HTERT RPE-1 (cell line): Measurements from ENCODE around the gene RPL13A.
"Not testable (repeated sequence)": the region's sequence is repeated elsewhere in the genome, so short reads cannot be mapped to it uniquely, and the experiment has no call there.

Experiments used
- in situ Hi-C: fragments of 300-500 bp; cut with MboI; formaldehyde crosslinking; loops from 4 replicates; pipeline ENCODE4 v1.14.3; 2020; ENCODE audit warnings: low sequenced_read_pairs

The RPL13A gene

GRCh38 chr19:49455773-49456172, 31.6 kb upstream of the RPL13A start:
- in situ Hi-C loops = no loop called here

GRCh38 chr19:49456326-49456725, 31.1 kb upstream of the RPL13A start:
- in situ Hi-C loops = no loop called here

GRCh38 chr19:49458567-49458903, 28.9 kb upstream of the RPL13A start:
- in situ Hi-C loops = no loop called here

- in situ Hi-C loops = no loop called here
Measured at GRCh38 chr19:49459388-49459787, 28.0 kb upstream of the RPL13A start.

- in situ Hi-C loops = not testable (repeated sequence)
Measured at GRCh38 chr19:49461130-49461529, 26.3 kb upstream of the RPL13A start.

GRCh38 chr19:49461656-49462055, 25.8 kb upstream of the RPL13A start:
- in situ Hi-C loops = no loop called here

GRCh38 chr19:49462492-49462891, 24.9 kb upstream of the RPL13A start:
- in situ Hi-C loops = no loop called here

GRCh38 chr19:49463960-49464740, 23.3 kb upstream of the RPL13A start:
- in situ Hi-C loops = no loop called here

GRCh38 chr19:49465371-49465770, 22.0 kb upstream of the RPL13A start:
- in situ Hi-C loops = no loop called here

- in situ Hi-C loops = no loop called here
Measured at GRCh38 chr19:49468199-49468598, 19.2 kb upstream of the RPL13A start.

- in situ Hi-C loops = no loop called here
Measured at GRCh38 chr19:49468746-49469447, 18.5 kb upstream of the RPL13A start.

- in situ Hi-C loops = no loop called here
Measured at GRCh38 chr19:49469828-49470614, 17.4 kb upstream of the RPL13A start.

- in situ Hi-C loops = no loop called here
Measured at GRCh38 chr19:49470615-49470978, 16.8 kb upstream of the RPL13A start.

- in situ Hi-C loops = no loop called here
Measured at GRCh38 chr19:49472936-49473335, 14.5 kb upstream of the RPL13A start.

GRCh38 chr19:49473501-49473867, 13.9 kb upstream of the RPL13A start:
- in situ Hi-C loops = not testable (repeated sequence)

- in situ Hi-C loops = no loop called here
Measured at GRCh38 chr19:49473868-49474541, 13.4 kb upstream of the RPL13A start, which contains the start of gene FLT3LG. TSS of gene FLT3LG (plus strand) at chr19:49474215. CDS start at chr19:49474640, 425 bp downstream.

GRCh38 chr19:49474542-49474924, 12.9 kb upstream of the RPL13A start:
- in situ Hi-C loops = no loop called here

GRCh38 chr19:49475191-49475917, 12.1 kb upstream of the RPL13A start:
- in situ Hi-C loops = no loop called here

GRCh38 chr19:49475995-49476880, 11.2 kb upstream of the RPL13A start:
- in situ Hi-C loops = no loop called here
